ENCODE data around the gene RPL35. TPM values are rescaled to one million over a fixed set of nuclear protein-coding genes. Genes with fewer than 3 reads are reported as not detected.

RPL35 gene
- total RNA-seq, 1 donor from 2014 or later = 686 TPM

- Histone ChIP-seq H3K9me3 (replicated peaks) (no peaks in the 10 kb centered on the region), H3K27me3 (ENCODE audit: low read depth) (no peaks in the 10 kb centered on the region), H3K27ac (replicated peaks) (no peak overlapping the region), H3K36me3 (peaks cover 83% of the 10 kb centered on the region), H3K4me1 (no peaks in the 10 kb centered on the region), H3K4me3 (no peak overlapping the region)
- DNase-seq = no peak
- intact Hi-C loops (cut with micrococcal nuclease) = no loop called here
- TF ChIP-seq, protein P1, sequence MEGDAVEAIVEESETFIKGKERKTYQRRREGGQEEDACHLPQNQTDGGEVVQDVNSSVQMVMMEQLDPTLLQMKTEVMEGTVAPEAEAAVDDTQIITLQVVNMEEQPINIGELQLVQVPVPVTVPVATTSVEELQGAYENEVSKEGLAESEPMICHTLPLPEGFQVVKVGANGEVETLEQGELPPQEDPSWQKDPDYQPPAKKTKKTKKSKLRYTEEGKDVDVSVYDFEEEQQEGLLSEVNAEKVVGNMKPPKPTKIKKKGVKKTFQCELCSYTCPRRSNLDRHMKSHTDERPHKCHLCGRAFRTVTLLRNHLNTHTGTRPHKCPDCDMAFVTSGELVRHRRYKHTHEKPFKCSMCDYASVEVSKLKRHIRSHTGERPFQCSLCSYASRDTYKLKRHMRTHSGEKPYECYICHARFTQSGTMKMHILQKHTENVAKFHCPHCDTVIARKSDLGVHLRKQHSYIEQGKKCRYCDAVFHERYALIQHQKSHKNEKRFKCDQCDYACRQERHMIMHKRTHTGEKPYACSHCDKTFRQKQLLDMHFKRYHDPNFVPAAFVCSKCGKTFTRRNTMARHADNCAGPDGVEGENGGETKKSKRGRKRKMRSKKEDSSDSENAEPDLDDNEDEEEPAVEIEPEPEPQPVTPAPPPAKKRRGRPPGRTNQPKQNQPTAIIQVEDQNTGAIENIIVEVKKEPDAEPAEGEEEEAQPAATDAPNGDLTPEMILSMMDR (IDR thresholded peaks at IDR 0.05; ENCODE audit: borderline replicate concordance) = peak; percentile 52
Measured at GRCh38 chr9:124894741-124895170, 33.0 kb upstream of the RPL35 start.

DNA sequence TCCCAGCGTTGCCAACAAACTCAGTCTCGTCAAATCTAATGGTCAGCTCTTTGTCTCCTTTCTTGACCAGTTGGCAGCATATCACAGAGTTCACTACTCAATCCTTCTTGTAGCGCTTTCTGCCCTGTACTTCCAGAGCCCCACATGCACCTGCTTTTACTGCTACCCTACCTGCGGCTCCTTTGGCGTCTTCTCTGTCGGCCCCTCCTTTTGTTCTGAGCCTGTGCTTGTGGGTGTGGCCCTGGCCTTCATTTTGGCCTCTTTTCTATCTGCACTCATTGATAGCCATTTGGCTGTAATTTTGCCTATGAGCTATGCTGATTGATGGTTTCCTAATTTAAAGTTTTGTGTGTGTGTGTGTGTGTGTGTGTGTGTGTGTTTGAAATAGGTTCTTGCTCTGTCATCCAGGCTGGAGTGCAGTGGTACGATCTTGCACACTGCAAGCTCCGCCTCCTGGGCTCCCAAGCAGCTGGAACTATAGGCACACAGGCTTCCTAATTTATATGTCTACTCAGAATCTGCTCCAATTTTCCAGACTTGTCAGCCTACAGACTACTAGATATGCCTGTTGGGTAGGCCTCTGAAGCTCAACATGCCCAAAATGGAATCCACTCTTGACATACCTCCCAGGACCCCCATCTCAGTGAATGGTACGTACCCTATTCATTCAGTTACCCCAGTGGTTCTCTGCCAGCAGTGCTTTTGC, 32.4 kb upstream of the RPL35 start:
- no peak overlapping the region for H3K27ac ChIP-seq (replicated peaks)
- TF ChIP-seq, protein P1 (IDR thresholded peaks at IDR 0.05; ENCODE audit: borderline replicate concordance) = no peak
- H3K4me1 ChIP-seq = no peaks in the 10 kb centered on the region
- H3K9me3 ChIP-seq (replicated peaks) = no peaks in the 10 kb centered on the region
- no peak overlapping the region for H3K4me3 ChIP-seq
- intact Hi-C loops (cut with micrococcal nuclease) = no loop called here
- no peaks in the 10 kb centered on the region for H3K27me3 ChIP-seq (ENCODE audit: low read depth)
- H3K36me3 ChIP-seq = peaks cover 83% of the 10 kb centered on the region
- no peak for DNase-seq

- Histone ChIP-seq H3K4me1 (no peaks in the 10 kb centered on the region), H3K36me3 (peaks cover 93% of the 10 kb centered on the region), H3K27ac (replicated peaks) (no peak overlapping the region), H3K9me3 (replicated peaks) (no peaks in the 10 kb centered on the region), H3K4me3 (no peak overlapping the region), H3K27me3 (ENCODE audit: low read depth) (no peaks in the 10 kb centered on the region)
- DNase-seq = no peak
- intact Hi-C loops (cut with micrococcal nuclease) = no loop called here
- TF ChIP-seq, protein P1 (IDR thresholded peaks at IDR 0.05; ENCODE audit: borderline replicate concordance) = no peak
Measured at GRCh38 chr9:124890179-124890578, 28.4 kb upstream of the RPL35 start.

DNA sequence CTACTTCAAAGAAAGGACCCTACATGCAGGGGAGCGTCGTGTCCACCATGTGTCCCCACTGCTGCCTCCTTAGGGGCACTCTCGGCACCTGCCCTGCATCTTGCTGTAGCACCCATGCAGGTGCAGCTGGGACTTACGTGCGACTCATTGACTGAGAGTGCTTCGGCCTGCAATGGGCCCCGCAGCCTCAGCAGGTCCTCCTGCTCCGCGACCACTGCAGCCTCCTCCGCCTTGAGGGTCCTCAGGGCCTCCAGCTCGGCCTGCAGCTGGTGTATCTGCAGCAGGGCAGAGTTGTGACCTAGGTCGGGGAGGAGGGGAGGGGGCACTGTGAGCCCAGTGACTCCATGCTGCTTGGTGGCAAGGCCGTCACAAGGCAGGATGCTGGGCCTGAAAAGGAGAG, 27.2 kb upstream of the RPL35 start:
- no peaks in the 10 kb centered on the region for H3K4me1 ChIP-seq
- no peak overlapping the region for H3K4me3 ChIP-seq
- intact Hi-C loops (cut with micrococcal nuclease) = no loop called here
- TF ChIP-seq, protein P1 (IDR thresholded peaks at IDR 0.05; ENCODE audit: borderline replicate concordance) = no peak
- no peaks in the 10 kb centered on the region for H3K27me3 ChIP-seq (ENCODE audit: low read depth)
- H3K27ac ChIP-seq (replicated peaks) = no peak overlapping the region
- H3K36me3 ChIP-seq = peaks cover 100% of the 10 kb centered on the region
- no peak for DNase-seq
- H3K9me3 ChIP-seq (replicated peaks) = no peaks in the 10 kb centered on the region

GRCh38 chr9:124887832-124888231, 26.1 kb upstream of the RPL35 start:
- peaks cover 98% of the 10 kb centered on the region for H3K36me3 ChIP-seq
- no peak for DNase-seq
- no peaks in the 10 kb centered on the region for H3K4me1 ChIP-seq
- H3K27ac ChIP-seq (replicated peaks) = no peak overlapping the region
- no peaks in the 10 kb centered on the region for H3K27me3 ChIP-seq (ENCODE audit: low read depth)
- H3K9me3 ChIP-seq (replicated peaks) = no peaks in the 10 kb centered on the region
- H3K4me3 ChIP-seq = no peak overlapping the region
- intact Hi-C loops (cut with micrococcal nuclease) = no loop called here
- TF ChIP-seq, protein P1 (IDR thresholded peaks at IDR 0.05; ENCODE audit: borderline replicate concordance) = no peak
